GM23338 (cell line): ENCODE data around the gene PCSK6.

ENCODE experiments used
- EZH2 ChIP-seq: fragments of 200-600 bp; sonication (generic); IDR thresholded peaks from one replicate; pipeline ENCODE4 v1.8.0; 2017; ENCODE audit warnings: antibody characterized with exemption, mild to moderate bottlenecking, low read depth; ENCODE audit not compliant: unreplicated experiment
- TF ChIP-seq, protein P1 (sequence below), 2 experiments: fragments of 200-600 bp in 1 of 2; sonication (generic) in 1 of 2; conservative IDR thresholded peaks; 2 replicates each; pipeline versions ENCODE4 v1.5.1 to v1.6.1; 2016 to 2017; ENCODE audit warnings: antibody characterized with exemption in 2 of 2, low read depth in 2 of 2, mild to moderate bottlenecking in 2 of 2, moderate library complexity in 1 of 2

DNA sequence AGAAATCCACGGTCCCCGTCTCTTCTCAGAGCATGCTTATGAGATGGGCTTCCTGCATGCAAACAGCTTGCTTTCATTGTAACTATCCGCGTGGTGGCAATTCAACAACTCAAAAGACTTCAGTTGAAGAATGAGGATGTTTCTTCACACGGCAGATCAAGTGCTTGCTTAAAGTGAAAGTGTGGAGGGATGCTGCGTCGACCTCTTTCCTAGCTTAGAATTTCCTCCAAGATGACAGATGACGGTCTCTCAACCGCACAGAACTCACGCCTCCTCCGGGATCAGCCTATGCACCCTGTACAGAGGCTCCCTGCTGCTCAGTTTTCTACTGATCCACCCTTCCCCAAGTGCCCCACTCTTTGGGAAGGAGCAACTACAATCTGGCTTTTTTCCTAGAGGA is 47.8 kb downstream of the PCSK6 start:
- TF ChIP-seq, protein P1, sequence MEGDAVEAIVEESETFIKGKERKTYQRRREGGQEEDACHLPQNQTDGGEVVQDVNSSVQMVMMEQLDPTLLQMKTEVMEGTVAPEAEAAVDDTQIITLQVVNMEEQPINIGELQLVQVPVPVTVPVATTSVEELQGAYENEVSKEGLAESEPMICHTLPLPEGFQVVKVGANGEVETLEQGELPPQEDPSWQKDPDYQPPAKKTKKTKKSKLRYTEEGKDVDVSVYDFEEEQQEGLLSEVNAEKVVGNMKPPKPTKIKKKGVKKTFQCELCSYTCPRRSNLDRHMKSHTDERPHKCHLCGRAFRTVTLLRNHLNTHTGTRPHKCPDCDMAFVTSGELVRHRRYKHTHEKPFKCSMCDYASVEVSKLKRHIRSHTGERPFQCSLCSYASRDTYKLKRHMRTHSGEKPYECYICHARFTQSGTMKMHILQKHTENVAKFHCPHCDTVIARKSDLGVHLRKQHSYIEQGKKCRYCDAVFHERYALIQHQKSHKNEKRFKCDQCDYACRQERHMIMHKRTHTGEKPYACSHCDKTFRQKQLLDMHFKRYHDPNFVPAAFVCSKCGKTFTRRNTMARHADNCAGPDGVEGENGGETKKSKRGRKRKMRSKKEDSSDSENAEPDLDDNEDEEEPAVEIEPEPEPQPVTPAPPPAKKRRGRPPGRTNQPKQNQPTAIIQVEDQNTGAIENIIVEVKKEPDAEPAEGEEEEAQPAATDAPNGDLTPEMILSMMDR (conservative IDR thresholded peaks at IDR 0.05; ENCODE audit: low read depth in 2 of 2): no peak
- no peak for TF ChIP-seq EZH2
